ENCODE measurements around the gene LEPROT.

- TF ChIP-seq CTCF (IDR thresholded peaks at IDR 0.05; ENCODE audit: low read depth, low read length, missing input control), result no peak
- TF ChIP-seq JUND (IDR thresholded peaks at IDR 0.05), result no peak
- peak; percentile 35 for TF ChIP-seq MAX (IDR thresholded peaks at IDR 0.05)
- no peak for TF ChIP-seq GABPA (IDR thresholded peaks at IDR 0.05 in 1 of 2, conservative IDR thresholded peaks at IDR 0.05 in 1 of 2)
- no peak for TF ChIP-seq TAF1 (conservative IDR thresholded peaks at IDR 0.05)
- no peak for TF ChIP-seq ATF3 (IDR thresholded peaks at IDR 0.05)
- TF ChIP-seq SP1 (IDR thresholded peaks at IDR 0.05), result no peak
- TF ChIP-seq RAD21 (IDR thresholded peaks at IDR 0.05), result no peak
- peak in 1 of 2 donors; percentile 3 for TF ChIP-seq HNF4A (conservative IDR thresholded peaks at IDR 0.05)
- peak; percentile 43 for TF ChIP-seq YY1 (IDR thresholded peaks at IDR 0.05)
- no peak for TF ChIP-seq ZBTB33 (IDR thresholded peaks at IDR 0.05)
- no peak for TF ChIP-seq REST (IDR thresholded peaks at IDR 0.05)
- peak in 1 of 2 donors; percentile 38 for TF ChIP-seq RXRA (IDR thresholded peaks at IDR 0.05)
Observed at GRCh38 chr1:65469889-65470340, 49.4 kb downstream of the LEPROT start.

Measured in liver (tissue), 3 donors.